GM19351 (cell line): ENCODE results near the gene LTB4R2.

ENCODE experiments used
- ATAC-seq: cut with Tn5 transposase; IDR thresholded peaks from one replicate; pipeline ENCODE4 v1.9.1; 2021; ENCODE audit warnings: mild to moderate bottlenecking, moderate library complexity; ENCODE audit not compliant: unreplicated experiment

The LTB4R2 gene

GRCh38 chr14:24277071-24277470, 32.9 kb upstream of the LTB4R2 start:
- no peak for ATAC-seq

DNA sequence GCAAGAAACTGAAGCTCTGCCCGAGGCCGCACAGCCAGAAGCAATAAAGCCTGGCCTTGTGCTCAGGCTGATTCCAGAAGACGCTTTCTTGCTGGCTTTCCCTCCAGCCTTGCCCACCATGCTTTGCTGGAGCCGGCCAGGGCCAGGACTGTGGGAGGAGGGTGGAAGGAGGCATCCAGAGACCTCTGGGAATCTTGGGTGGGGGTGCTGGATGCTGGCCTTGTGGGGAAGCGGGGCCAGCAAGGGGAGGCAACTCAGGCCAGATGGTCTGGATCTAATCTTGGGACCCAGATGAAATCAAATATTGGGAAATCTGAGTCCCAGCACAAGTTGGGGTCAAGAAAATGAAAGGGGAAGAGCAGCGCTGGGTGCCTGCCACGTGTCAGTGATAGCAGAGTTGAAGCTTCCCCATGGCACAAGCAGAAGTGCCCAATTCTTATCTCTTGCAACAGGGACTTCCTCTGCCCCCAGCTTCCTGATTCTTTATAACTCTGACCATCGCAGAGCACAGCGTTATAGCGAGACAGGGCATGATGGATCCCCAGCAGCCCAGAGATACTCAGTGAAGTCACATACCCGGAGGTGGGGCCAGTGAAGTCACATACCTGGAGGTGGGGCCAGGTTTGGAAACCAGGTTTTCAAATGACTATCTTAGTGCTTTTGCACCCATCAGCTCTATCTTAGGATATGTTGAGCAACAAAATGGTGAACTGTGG, 32.2 kb upstream of the LTB4R2 start:
- no peak for ATAC-seq

DNA sequence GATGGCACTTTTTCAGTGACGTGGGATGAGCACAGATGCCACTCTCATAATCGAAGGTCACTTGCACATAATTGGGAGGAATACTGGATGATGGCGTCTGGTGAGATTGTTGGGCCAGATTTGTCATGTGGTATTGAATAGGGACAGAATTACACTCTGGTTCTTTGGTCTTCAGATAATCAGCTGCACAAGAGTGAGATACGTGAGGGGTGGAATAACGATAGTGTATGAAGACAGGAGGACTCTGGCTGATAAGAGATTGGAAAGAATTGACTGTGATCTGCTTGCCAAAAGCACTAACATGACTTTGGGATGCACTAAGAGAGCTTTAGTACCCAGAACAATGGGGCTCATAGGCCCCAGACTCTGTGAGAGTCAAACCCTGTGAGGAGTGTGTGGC, 31.5 kb upstream of the LTB4R2 start:
- no peak for ATAC-seq

- peak; percentile 60 for ATAC-seq
These were observed 30.4 kb upstream of the LTB4R2 start for GRCh38 chr14:24279301-24280186.

DNA sequence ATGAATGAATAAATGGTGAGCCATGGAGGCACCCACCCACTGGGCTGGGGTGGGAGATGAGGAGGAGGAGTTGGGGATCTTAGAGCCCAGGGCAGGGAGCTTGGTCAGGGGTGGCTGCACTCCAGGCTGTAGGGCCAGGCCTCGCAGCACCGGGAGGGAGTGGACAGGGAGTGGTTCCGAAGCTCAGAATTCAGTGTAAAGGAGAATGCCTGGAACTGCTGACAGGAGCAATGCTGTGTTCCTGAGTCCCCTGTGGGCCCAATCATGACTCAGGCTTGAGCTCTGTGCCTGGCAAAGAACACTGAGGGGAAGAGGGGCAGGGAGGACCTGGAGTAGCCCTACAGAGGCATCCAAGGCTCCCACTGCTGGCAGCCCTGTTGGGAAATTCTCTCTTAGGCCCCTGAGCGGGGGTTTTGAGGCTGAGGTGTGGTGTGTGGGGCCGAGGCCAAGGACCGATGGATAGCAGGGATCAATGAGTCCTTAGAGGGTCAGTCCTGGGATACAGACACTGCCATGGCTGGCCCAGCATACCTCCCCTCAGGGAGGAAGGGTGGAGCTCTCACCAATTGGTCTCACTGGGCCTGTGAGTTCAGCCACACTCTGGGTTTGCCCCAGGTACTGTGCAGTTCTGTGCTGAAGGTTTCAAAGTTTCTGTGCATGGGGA, 29.0 kb upstream of the LTB4R2 start:
- ATAC-seq: no peak

DNA sequence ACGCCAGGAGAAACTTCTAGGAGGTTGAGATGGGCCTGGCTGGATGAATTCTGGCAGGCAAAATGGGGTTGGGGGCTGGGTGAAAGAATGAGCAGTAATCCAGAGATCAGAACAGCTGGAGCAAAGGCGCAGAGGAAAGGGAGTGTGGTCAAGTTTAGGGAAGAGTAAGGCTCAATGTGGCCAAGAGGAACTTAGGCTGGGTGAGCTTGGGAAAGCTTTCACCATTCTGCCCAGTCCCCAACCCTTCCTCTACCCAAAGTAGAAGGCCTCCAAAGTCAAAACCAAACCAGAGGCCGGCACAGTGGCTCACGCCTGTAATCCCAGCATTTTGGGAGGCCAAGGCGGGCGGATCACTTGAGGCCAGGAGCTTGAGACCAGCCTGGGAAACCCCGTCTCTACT, 28.3 kb upstream of the LTB4R2 start:
- ATAC-seq: no peak

DNA sequence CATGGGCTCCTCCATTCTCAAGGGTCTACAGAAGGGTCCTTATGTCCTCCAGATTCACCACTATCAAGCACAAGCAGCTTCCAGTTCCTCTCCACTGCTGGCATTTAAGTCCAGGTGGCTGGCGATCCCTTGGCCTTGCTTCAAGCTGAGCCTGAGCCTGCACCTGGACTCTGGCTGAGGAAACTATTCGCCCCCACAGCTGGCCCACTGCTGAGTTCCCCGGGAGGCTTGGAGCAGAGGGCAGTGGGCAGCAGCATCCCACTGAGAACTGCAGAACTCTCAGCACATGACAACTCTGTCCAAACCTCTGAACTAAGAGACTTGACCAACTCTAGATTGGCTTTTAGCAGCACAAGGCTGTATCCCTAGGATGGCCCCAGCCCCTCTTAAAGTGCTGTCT, 27.2 kb upstream of the LTB4R2 start:
- ATAC-seq: no peak

DNA sequence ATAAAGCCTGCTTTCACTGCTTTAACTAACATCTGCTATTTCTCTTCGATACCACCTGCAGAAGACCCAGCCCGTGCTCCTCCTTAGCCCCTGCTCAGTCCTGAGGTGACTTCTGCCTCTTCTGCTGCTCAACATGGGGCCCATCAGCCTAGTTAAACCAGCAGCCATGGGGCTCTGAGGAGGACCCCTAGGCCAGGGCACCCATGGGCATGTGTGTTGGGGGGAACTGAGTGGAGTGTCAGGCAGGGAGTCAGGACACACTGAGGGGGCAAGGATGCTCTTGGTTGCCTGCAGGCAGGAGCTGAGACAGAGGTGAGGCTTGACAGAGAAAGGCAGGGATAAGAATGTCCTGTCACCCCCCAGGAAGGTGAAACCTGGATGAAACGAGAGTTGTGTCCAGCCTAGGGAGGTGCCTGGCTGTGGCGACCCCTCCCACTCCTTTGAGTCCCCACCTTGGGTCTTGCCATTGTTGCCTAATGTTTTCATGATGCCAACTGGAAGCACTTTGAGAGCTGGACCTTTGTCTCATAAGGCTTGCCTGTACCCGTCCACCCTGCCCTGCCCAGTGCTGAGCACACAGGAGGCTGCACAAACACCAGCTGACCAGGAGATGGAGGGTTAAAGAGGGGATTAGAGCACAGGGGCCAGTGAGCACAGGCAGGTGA, 26.0 kb upstream of the LTB4R2 start:
- ATAC-seq: no peak

DNA sequence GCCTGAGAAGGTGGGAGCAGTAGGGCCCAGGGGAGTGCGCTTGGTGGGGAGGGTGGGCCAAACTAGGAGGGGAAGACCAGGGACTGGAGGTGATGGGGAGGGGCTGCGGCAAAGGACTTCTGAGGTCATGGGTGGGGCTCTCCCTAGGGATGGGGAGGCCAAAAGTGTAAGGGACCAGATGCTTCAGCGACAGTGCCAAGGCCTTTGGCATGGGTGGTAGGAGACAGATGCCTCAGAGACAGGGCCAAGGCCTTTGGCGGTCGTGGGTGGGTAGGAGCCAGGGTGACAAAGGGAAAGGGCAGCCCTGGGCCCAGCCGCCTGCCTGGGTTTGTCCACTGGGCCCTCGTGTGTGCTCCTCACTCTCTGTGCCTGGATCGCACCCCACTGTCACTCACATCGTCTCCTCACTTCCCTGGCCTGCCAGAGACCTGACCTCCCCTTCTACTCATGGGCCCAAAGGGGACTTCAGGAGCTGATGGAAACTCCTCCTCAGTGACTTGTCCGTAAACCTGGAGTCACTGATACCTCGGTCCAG, 25.4 kb upstream of the LTB4R2 start:
- ATAC-seq: no peak

DNA sequence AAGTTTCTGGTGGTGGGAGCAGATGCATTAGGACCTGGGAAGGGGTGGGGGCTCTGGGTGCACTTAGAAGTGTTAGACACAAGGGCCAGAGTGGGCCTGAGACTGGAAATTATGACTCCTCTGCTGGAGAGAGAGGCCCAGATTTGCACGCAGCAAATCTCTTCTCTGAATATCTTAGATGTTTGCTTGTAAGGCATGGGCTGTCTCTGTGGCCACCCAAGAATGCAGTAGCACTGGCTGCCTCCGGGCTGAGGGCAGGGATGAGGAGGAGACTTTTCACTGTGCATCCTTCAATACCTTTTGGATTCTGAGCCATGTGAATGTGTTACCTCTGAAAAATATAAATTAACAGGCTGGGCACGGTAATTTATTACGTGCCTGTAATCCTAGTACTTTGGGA, 24.6 kb upstream of the LTB4R2 start:
- ATAC-seq: no peak

DNA sequence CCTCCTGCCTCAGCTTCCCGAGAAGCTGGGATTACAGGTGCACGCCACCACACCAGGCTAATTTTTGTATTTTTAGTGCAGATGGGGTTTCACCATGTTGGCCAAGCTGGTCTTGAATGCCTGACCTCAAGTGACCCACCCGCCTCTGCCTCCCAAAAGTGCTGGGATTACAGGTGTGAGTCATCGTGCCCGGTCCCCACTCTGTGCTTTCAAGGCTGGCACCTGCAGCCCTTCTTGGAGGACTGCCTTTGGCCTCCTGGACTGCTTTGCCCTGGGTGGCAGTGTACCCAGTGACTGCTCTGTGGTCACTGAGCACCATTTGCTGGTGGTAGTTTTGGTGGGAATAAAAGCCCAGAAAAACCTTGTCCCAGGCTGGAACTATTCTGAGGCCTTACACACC, 22.9 kb upstream of the LTB4R2 start:
- no peak for ATAC-seq

DNA sequence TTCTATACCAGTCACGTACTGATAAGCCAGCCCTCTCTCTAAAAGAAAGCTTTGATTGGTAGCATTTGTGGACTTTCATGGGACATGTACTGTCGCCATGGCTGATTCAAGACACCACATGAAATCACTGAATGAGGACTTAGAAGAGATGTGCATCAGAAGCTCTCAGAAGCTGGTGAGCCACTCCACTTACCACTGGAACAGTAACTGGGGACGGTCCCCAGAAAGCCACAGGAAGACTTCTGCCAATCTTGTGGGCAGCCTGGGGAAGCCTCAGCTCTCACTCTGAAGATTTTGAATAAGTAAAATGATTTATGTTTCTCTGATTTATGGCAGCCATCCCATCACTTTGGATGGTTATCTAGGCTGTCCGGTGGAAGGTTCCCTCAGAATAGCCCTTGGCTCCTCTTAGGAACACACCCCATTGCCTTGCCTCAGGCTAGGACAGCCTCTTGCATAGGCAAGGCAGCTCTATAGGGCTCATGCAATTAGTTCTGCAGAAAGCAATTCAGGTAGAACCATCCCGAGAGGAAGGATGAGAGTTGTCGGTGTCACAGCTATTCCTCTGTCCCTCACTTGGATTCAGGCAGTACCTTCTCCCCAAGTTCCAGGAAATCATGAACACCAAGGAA, 20.2 kb upstream of the LTB4R2 start:
- no peak for ATAC-seq

- no peak for ATAC-seq
These were observed 19.2 kb upstream of the LTB4R2 start for GRCh38 chr14:24290746-24291145.

DNA sequence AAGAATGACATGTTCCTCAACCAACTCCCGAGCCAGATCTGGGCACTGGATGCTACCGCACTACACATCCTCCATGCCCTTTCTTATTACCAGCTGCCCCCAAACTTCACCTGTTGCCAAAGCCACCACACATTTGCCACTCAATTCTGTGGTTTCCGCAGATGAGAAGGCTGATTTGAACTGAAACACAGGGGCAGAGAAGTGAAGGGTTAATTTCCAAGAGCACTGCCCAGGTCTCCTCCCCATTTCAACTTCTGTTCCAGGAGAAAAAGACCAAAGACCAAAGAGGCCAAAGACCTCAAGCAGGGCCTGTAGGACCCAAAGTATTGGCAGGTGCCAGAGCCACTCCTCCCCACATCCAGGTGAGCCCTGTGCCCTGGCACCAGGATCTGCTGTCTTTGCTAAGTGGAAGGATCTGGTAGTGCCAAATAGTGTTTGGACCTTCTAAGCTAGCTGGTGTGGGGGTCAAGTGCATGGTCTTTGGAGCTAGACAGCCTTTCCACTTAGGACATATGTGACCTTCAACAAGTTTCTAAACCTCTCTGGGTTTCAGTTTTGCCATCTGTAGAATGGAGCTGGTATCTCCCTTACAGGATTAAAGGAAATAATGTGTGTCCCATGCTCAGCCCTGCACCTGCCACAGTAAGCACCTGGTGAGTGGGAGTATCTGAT, 18.4 kb upstream of the LTB4R2 start:
- no peak for ATAC-seq

- no peak for ATAC-seq
These were observed 17.7 kb upstream of the LTB4R2 start for GRCh38 chr14:24292118-24292807.

GRCh38 chr14:24293525-24293924, 16.4 kb upstream of the LTB4R2 start:
- no peak for ATAC-seq

DNA sequence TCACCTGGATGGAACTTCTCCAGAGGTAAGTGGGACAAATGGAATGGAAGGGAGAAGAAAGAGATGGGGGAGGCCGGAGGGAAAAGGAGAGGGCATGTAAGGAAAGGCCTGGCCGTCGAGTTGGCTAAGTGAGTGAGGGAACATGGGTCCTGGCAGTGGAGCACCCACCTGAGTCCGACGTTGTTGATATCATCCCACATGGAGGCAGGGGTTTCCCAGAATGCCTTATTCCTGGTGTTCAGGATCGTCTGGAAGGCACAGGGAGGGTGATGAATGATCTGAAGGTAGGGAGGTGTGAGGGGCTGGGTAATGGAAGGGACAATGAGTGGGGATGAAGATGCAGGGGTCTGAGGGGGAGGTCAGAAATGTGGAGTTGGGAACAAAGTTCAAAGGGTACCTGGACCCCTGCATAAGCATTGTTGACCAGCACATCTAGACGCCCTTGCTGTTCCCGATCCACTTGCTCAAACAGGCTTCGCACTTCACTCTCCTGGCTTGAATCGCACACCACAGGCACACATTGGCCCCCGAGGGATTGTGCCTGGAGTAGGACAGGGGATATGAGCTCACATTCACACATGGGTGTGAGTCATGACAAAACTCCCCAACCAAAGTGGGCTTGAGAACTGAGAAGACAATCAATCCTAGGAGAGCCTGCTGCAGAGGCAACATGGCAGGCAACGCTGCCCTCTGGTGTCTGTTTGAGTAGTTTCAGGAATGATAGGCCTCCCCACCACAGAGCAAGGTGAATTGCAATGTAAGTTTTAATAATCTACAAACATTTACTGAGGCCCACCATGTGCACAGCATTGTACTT, 13.4 kb upstream of the LTB4R2 start:
- peak; percentile 52 for ATAC-seq

DNA sequence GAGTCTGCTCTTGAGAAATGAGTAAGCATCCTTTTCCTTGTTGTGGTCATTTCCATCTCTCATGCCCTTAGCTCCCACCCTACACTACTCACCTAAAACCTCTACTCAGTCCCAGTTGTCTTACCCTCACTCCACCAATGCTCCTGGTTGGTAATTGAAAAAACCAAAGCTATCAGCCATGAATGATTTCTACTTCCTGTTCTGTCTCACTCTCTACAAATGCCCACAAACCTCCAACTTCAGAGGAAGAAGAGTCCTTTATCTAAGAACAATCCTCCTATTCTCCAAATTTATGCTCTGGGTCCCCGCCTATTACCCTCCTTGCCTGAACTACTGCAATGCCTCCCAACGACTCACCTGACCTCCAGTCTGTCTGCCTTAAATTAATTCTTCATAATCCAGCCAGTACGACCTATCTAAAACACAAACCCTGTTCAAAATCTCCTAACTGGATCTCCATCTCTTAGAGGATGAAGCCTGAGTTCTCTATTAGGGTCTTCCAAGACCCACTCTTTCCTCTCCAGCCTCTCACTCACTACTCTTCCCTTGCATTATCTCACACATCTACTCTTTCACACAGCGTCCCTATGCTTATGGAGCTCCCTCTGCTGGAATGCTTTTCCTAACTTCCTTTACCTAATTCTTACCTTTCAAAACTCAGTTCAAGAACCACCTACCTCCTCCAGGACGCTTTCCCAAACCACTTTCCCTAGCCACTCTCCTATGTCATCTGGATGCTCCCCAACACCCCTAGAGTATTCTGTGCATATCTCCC, 12.6 kb upstream of the LTB4R2 start:
- ATAC-seq: peak; percentile 7
